BE2C (cell line): ENCODE results near the gene EML4.
"Not testable (repeated sequence)": the region's sequence is repeated elsewhere in the genome, so short reads cannot be mapped to it uniquely, and the experiment has no call there.

ENCODE experiments used
- DNase-seq: peaks from one replicate; pipeline ENCODE4 v3.0.0-alpha.2; 2020
- H3K27me3 ChIP-seq: fragments of 250-450 bp; sonication (Bioruptor Pico); 2 replicates; pipeline ENCODE4 v1.5.1; 2020; ENCODE audit warnings: mild to moderate bottlenecking
- H3K36me3 ChIP-seq: fragments of 250-450 bp; sonication (Bioruptor Pico); 2 replicates; pipeline ENCODE4 v1.5.1; 2020; ENCODE audit warnings: mild to moderate bottlenecking
- H3K4me1 ChIP-seq: fragments of 250-450 bp; sonication (Bioruptor Pico); 2 replicates; pipeline ENCODE4 v1.5.1; 2020
- H3K4me3 ChIP-seq: 2 replicates; pipeline ENCODE4 v1.5.1; 2011; ENCODE audit warnings: low read depth, low read length
- H3K9me3 ChIP-seq: fragments of 250-450 bp; sonication (Bioruptor Pico); 2 replicates; pipeline ENCODE4 v1.5.1; 2020
- CTCF ChIP-seq: IDR thresholded peaks from 2 replicates; pipeline ENCODE4 v1.5.1; 2012; ENCODE audit warnings: mild to moderate bottlenecking, low read depth, low read length

The EML4 gene

GRCh38 chr2:42345986-42346385, 176.8 kb downstream of the EML4 start:
- Histone ChIP-seq H3K36me3 (peaks cover 41% of the 10 kb centered on the region), H3K4me1 (peaks cover 14% of the 10 kb centered on the region), H3K27me3 (no peaks in the 10 kb centered on the region), H3K4me3 (no peak overlapping the region), H3K9me3 (0 out of 2 replicates have a peak, but pooled peaks cover 3% of the 10 kb centered on the region)
- no peak for TF ChIP-seq CTCF
- DNase-seq, result no peak

- H3K9me3 ChIP-seq, H3K27me3 ChIP-seq, DNase-seq, H3K4me3 ChIP-seq: not testable (repeated sequence)
- H3K4me1 ChIP-seq, result peaks cover 14% of the 10 kb centered on the region
- H3K36me3 ChIP-seq, result peaks cover 38% of the 10 kb centered on the region
Measured at GRCh38 chr2:42346856-42347255, 177.7 kb downstream of the EML4 start.

GRCh38 chr2:42347518-42347917, 178.4 kb downstream of the EML4 start:
- peaks cover 38% of the 10 kb centered on the region for H3K36me3 ChIP-seq
- DNase-seq, result not testable (repeated sequence)

GRCh38 chr2:42348113-42348805, 179.1 kb downstream of the EML4 start:
- H3K4me1 ChIP-seq, result peaks cover under 1% of the 10 kb centered on the region; the same call in 1 of the 2 replicates
- peaks cover 37% of the 10 kb centered on the region for H3K36me3 ChIP-seq
- DNase-seq, result no peak
- TF ChIP-seq CTCF, result no peak
- no peaks in the 10 kb centered on the region for H3K9me3 ChIP-seq
- H3K4me3 ChIP-seq, result no peak overlapping the region
- no peaks in the 10 kb centered on the region for H3K27me3 ChIP-seq

More at GRCh38 chr2:42347518-42347917, 178.4 kb downstream of the EML4 start:
- H3K4me3 ChIP-seq, H3K27me3 ChIP-seq, H3K9me3 ChIP-seq, H3K4me1 ChIP-seq: not testable (repeated sequence)

- H3K4me3 ChIP-seq, result no peak overlapping the region
- no peaks in the 10 kb centered on the region for H3K27me3 ChIP-seq
- no peaks in the 10 kb centered on the region for H3K9me3 ChIP-seq
- TF ChIP-seq CTCF, result no peak
- no peak for DNase-seq
- peaks cover 30% of the 10 kb centered on the region for H3K36me3 ChIP-seq
- H3K4me1 ChIP-seq, result no peaks in the 10 kb centered on the region
Measured at GRCh38 chr2:42350434-42351063, 181.4 kb downstream of the EML4 start.

GRCh38 chr2:42351864-42352263, 182.7 kb downstream of the EML4 start:
- H3K27me3 ChIP-seq, result no peaks in the 10 kb centered on the region
- DNase-seq, result no peak
- no peaks in the 10 kb centered on the region for H3K9me3 ChIP-seq
- H3K4me3 ChIP-seq, result no peak overlapping the region
- peaks cover 24% of the 10 kb centered on the region for H3K36me3 ChIP-seq
- H3K4me1 ChIP-seq, result no peaks in the 10 kb centered on the region
- no peak for TF ChIP-seq CTCF

- Histone ChIP-seq H3K36me3 (peaks cover 23% of the 10 kb centered on the region), H3K4me1 (no peaks in the 10 kb centered on the region), H3K27me3 (no peaks in the 10 kb centered on the region), H3K4me3 (no peak overlapping the region), H3K9me3 (no peaks in the 10 kb centered on the region)
- no peak for TF ChIP-seq CTCF
- no peak for DNase-seq
Measured at GRCh38 chr2:42353792-42354429, 184.8 kb downstream of the EML4 start.
